ENCODE data around the gene EZH1.
"Not testable (repeated sequence)": the region's sequence is repeated elsewhere in the genome, so short reads cannot be mapped to it uniquely, and the experiment has no call there.

The EZH1 gene

GRCh38 chr17:42772945-42773289, 28.1 kb upstream of the EZH1 start:
- ATAC-seq: peak; percentile 29
- TF ChIP-seq ZFP3 (CRISPR knock-in tag; IDR thresholded peaks at IDR 0.05) (no peak), TCF4 (CRISPR knock-in tag; IDR thresholded peaks at IDR 0.05; ENCODE audit: borderline replicate concordance) (no peak), ZNF70 (CRISPR knock-in tag; IDR thresholded peaks at IDR 0.05) (no peak), BACH2 (CRISPR knock-in tag; IDR thresholded peaks at IDR 0.05; ENCODE audit: borderline replicate concordance) (no peak), ZNF8 (CRISPR knock-in tag; IDR thresholded peaks at IDR 0.05) (no peak), ESRRG (CRISPR knock-in tag; IDR thresholded peaks at IDR 0.05) (no peak), ZC3H10 (CRISPR knock-in tag; IDR thresholded peaks at IDR 0.05) (no peak), OSR1 (CRISPR knock-in tag; IDR thresholded peaks at IDR 0.05) (no peak), ZNF565 (CRISPR knock-in tag; conservative IDR thresholded peaks at IDR 0.05; ENCODE audit: low read depth) (no peak), GLIS3 (CRISPR knock-in tag; IDR thresholded peaks at IDR 0.05) (no peak), SNAI2 (CRISPR knock-in tag; IDR thresholded peaks at IDR 0.05) (no peak), POU6F1 (CRISPR knock-in tag; IDR thresholded peaks at IDR 0.05; ENCODE audit: borderline replicate concordance, low read depth) (no peak), CREB5 (CRISPR knock-in tag; IDR thresholded peaks at IDR 0.05; ENCODE audit: low read depth) (no peak), ARNTL (CRISPR knock-in tag; IDR thresholded peaks at IDR 0.05; ENCODE audit: borderline replicate concordance, low read depth) (no peak), PPARA (CRISPR knock-in tag; IDR thresholded peaks at IDR 0.05; ENCODE audit: borderline replicate concordance) (no peak)
- TF ChIP-seq, protein P1, sequence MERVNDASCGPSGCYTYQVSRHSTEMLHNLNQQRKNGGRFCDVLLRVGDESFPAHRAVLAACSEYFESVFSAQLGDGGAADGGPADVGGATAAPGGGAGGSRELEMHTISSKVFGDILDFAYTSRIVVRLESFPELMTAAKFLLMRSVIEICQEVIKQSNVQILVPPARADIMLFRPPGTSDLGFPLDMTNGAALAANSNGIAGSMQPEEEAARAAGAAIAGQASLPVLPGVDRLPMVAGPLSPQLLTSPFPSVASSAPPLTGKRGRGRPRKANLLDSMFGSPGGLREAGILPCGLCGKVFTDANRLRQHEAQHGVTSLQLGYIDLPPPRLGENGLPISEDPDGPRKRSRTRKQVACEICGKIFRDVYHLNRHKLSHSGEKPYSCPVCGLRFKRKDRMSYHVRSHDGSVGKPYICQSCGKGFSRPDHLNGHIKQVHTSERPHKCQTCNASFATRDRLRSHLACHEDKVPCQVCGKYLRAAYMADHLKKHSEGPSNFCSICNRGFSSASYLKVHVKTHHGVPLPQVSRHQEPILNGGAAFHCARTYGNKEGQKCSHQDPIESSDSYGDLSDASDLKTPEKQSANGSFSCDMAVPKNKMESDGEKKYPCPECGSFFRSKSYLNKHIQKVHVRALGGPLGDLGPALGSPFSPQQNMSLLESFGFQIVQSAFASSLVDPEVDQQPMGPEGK (CRISPR knock-in tag; IDR thresholded peaks at IDR 0.05; ENCODE audit: borderline replicate concordance): no peak

DNA sequence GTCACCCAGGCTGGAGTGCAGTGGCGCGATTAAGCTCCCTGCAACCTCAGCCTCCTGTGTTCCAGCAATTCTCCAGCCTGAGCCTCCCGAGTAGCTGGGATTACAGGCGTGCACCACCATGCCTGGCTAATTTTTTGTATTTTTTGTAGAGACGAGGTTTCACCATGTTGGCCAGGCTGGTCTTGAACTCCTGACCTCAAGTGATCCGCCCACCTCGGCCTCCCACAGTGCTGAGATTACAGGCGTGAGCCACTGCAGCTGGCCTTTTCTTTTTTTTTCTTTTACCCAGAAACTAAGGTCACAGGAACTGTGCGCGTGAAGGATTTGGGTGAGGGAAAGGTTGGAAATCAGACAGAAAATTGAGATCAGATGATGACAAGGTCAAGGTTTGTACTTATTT, 25.1 kb upstream of the EZH1 start:
- ATAC-seq: not testable (repeated sequence)

DNA sequence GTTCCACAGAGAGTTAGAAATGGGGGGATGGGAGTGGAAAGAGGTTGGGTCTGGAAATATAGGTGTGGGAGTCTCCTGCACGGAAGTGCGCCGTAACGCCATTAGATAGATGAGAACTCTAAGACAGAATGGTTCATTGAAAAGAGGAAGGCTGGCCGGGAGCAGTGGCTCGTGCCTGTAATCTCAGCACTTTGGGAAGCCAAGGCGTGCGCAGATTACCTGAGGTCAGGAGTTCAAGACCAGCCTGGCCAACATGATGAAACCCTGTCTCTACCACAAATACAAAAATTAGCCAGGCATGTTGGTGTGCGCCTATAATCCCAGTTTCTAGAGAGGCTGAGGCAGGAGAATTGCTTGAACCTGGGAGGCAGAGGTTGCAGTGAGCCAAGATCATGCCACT, 23.2 kb upstream of the EZH1 start:
- ATAC-seq: not testable (repeated sequence)

DNA sequence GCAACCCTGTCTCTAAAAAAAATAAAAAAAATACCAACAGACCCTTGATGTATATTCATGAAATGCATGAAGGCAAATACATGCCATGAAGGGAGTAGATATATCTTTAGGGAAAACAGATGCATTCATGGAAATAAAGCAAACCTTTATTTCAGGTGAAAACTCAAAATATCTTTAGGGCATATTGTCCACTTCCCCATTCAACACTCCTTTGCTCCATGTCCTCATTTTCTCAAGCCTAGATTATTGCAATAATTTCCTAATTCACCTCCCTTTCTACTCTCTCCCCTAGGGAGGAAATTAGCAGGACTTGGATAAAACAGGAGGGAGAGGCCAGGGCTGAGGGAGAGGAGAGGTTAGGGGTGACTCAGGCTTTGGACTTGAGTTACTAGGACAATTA, 22.7 kb upstream of the EZH1 start:
- TF ChIP-seq, protein P2, sequence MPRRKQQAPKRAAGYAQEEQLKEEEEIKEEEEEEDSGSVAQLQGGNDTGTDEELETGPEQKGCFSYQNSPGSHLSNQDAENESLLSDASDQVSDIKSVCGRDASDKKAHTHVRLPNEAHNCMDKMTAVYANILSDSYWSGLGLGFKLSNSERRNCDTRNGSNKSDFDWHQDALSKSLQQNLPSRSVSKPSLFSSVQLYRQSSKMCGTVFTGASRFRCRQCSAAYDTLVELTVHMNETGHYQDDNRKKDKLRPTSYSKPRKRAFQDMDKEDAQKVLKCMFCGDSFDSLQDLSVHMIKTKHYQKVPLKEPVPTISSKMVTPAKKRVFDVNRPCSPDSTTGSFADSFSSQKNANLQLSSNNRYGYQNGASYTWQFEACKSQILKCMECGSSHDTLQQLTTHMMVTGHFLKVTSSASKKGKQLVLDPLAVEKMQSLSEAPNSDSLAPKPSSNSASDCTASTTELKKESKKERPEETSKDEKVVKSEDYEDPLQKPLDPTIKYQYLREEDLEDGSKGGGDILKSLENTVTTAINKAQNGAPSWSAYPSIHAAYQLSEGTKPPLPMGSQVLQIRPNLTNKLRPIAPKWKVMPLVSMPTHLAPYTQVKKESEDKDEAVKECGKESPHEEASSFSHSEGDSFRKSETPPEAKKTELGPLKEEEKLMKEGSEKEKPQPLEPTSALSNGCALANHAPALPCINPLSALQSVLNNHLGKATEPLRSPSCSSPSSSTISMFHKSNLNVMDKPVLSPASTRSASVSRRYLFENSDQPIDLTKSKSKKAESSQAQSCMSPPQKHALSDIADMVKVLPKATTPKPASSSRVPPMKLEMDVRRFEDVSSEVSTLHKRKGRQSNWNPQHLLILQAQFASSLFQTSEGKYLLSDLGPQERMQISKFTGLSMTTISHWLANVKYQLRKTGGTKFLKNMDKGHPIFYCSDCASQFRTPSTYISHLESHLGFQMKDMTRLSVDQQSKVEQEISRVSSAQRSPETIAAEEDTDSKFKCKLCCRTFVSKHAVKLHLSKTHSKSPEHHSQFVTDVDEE (CRISPR knock-in tag; IDR thresholded peaks at IDR 0.05): no peak
- no peak for TF ChIP-seq TOX (CRISPR knock-in tag; IDR thresholded peaks at IDR 0.05; ENCODE audit: borderline replicate concordance)
- TF ChIP-seq CREB5 (CRISPR knock-in tag; IDR thresholded peaks at IDR 0.05; ENCODE audit: low read depth): no peak
- TF ChIP-seq SNAI2 (CRISPR knock-in tag; IDR thresholded peaks at IDR 0.05): no peak
- no peak for TF ChIP-seq CSDC2 (CRISPR knock-in tag; IDR thresholded peaks at IDR 0.05)
- no peak for TF ChIP-seq ZNF565 (CRISPR knock-in tag; conservative IDR thresholded peaks at IDR 0.05; ENCODE audit: low read depth)
- no peak for TF ChIP-seq RARB (CRISPR knock-in tag; IDR thresholded peaks at IDR 0.05)
- TF ChIP-seq, protein P3, sequence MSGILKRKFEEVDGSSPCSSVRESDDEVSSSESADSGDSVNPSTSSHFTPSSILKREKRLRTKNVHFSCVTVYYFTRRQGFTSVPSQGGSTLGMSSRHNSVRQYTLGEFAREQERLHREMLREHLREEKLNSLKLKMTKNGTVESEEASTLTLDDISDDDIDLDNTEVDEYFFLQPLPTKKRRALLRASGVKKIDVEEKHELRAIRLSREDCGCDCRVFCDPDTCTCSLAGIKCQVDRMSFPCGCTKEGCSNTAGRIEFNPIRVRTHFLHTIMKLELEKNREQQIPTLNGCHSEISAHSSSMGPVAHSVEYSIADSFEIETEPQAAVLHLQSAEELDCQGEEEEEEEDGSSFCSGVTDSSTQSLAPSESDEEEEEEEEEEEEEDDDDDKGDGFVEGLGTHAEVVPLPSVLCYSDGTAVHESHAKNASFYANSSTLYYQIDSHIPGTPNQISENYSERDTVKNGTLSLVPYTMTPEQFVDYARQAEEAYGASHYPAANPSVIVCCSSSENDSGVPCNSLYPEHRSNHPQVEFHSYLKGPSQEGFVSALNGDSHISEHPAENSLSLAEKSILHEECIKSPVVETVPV (CRISPR knock-in tag; IDR thresholded peaks at IDR 0.05): no peak
- ATAC-seq: no peak

Measured in SK-N-SH treated with all-trans-retinoic acid at 6 μM for 48 hours (cell line).